ENCODE data around the gene DMRTC2. TPM values are rescaled to one million over a fixed set of nuclear protein-coding genes. Genes with fewer than 3 reads are reported as not detected.
A peak's percentile ranks its signal among the peaks of the same experiment; 100 is the strongest.

Gene DMRTC2
- total and polyA plus RNA-seq, 2 of the 8 experiments (the other 6 are each of a cell fraction or from before 2014, with no cell fraction given) = not detected

GRCh38 chr19:41886761-41887710 is 42.2 kb downstream of the DMRTC2 start:
- Histone ChIP-seq H2BK15ac (ENCODE audit: low read length) (peak overlapping the region; percentile 95; the same call in 1 of the 2 replicates), H4K91ac (replicated peaks; ENCODE audit: insufficient read length, low read length) (peak overlapping the region; percentile 79), H3K9me3 (ENCODE audit: insufficient read depth in 2 of 2, low read depth in 1 of 2, low read length in 1 of 2) (no peaks in the 10 kb centered on the region), H2BK12ac (ENCODE audit: low read depth, low read length) (peak overlapping the region; percentile 95), H3K23ac (ENCODE audit: insufficient read length) (no peak overlapping the region), H4K8ac (ENCODE audit: extremely low read depth, insufficient read depth, low read length) (no peak overlapping the region), H3K9ac (replicated peaks in 1 of 4; ENCODE audit: extremely low read depth in 1 of 4, low read depth in 3 of 4, low read length in 3 of 4) (no peak overlapping the region; a peak in 1 of 7 replicates), H2AFZ (ENCODE audit: low read length) (no peak overlapping the region), H3K79me1 (ENCODE audit: low read depth, low read length) (peaks cover 2% of the 10 kb centered on the region; the same call in 1 of the 2 replicates), H3K23me2 (ENCODE audit: low read depth, low read length) (peaks cover 16% of the 10 kb centered on the region; the same call in 1 of the 2 replicates), H3K27ac (ENCODE audit: low read depth, low read length) (0 out of 2 replicates have a peak overlapping the region, but pooled peaks have one; percentile 15), H3K4me2 (ENCODE audit: insufficient read depth in 1 of 2, low read depth in 2 of 2, low read length in 2 of 2) (peak overlapping the region; percentile 52 to 56), H2BK120ac (replicated peaks; ENCODE audit: low read depth, low read length) (peak overlapping the region; percentile 58), H3K14ac (ENCODE audit: insufficient read length) (no peak overlapping the region), H3K79me2 (ENCODE audit: control insufficient read depth in 1 of 2, insufficient read depth in 2 of 2, low read length in 2 of 2) (peaks cover 0 to 3% of the 10 kb centered on the region in 2 experiments; a peak in 1 of 4 replicates), H3K18ac (ENCODE audit: extremely low read depth, low read length) (peak overlapping the region; percentile 32; the same call in 1 of the 2 replicates), H3K4me1 (replicated peaks in 1 of 4; ENCODE audit: control insufficient read depth in 3 of 4, insufficient read depth in 4 of 4, low read length in 3 of 4) (peaks cover 3 to 21% (median 11%) of the 10 kb centered on the region in 4 experiments), H3K36me3 (ENCODE audit: control insufficient read depth in 2 of 4, insufficient read depth in 4 of 4, low read length in 3 of 4) (peaks cover 0 to 2% (median 0%) of the 10 kb centered on the region in 4 experiments; a peak in 2 of 8 replicates), H3K4ac (replicated peaks; ENCODE audit: insufficient read length, low read depth, low read length) (peak overlapping the region; percentile 87), H2BK5ac (ENCODE audit: low read depth, low read length) (peak overlapping the region; percentile 88; the same call in 1 of the 2 replicates), H4K5ac (ENCODE audit: insufficient read length, low read depth, low read length) (no peak overlapping the region), H3K27me3 (replicated peaks in 1 of 4; ENCODE audit: control insufficient read depth in 3 of 4, extremely low read depth in 1 of 4, insufficient read depth in 3 of 4, low read length in 3 of 4) (peaks cover 1 to 12% (median 12%) of the 10 kb centered on the region in 4 experiments; a peak in 6 of 7 replicates), H3K4me3 (ENCODE audit: extremely low read depth in 1 of 4, insufficient read depth in 2 of 4, low read depth in 3 of 4, low read length in 4 of 4) (peak overlapping the region in 1 of 4 experiments; percentile 35; a peak in 1 of 8 replicates), H3K56ac (replicated peaks; ENCODE audit: insufficient read length, low read depth, low read length) (no peak overlapping the region), H2BK20ac (ENCODE audit: low read length) (peak overlapping the region; percentile 93), H2AK5ac (ENCODE audit: low read depth, low read length) (peak overlapping the region; percentile 98), H4K20me1 (replicated peaks in 1 of 2; ENCODE audit: control insufficient read depth in 1 of 2, insufficient read depth in 2 of 2, low read length in 2 of 2) (peaks cover 3 to 6% of the 10 kb centered on the region in 2 experiments)
- POLR2A ChIA-PET (ENCODE audit: partially characterized antibody) = interaction anchor here (0.9 to 13.9 kb wide), 9 partner anchors 9 to 109 kb away, joined by 3 to 298 read pairs (median 4); partner anchors contain the start of genes CD79A and RPS19
- DNase-seq (ENCODE audit: low read depth in 1 of 2, low spot score in 2 of 2) = no peak
- no peak for TF ChIP-seq RFX5 (IDR thresholded peaks at IDR 0.05; ENCODE audit: borderline replicate concordance, low read depth, low read length)
- CTCF ChIA-PET (ENCODE audit: partially characterized antibody) = interaction anchor here (0.5 to 4.3 kb wide), 17 partner anchors 9 to 71 kb away, joined by 3 to 26 read pairs (median 4); partner anchors contain the start of genes CD79A, ERFL and RABAC1
- WGBS, 2 experiments (ENCODE audit: extremely low coverage in 1 of 2, insufficient coverage in 1 of 2, insufficient read length in 1 of 2, insufficient replicate concordance in 2 of 2, low coverage in 1 of 2, low lambda C conversion rate in 2 of 2, missing lambda C conversion rate in 1 of 2) = 85% methylated on average over 12 of the region's 13 CpGs; no CpG with 5 or more reads in 1 of the 2 experiments
- no peak for FAIRE-seq
